Stimulated activated CD8-positive, alpha-beta memory T cell treated with anti-CD3 and anti-CD28 coated beads, Interleukin-2, amount 100 ng/mL, for 1 hour (primary cell): ENCODE measurements around the gene DCAF15.

Source experiments
- DNase-seq, 2 donors: peaks; one replicate each; pipeline ENCODE4 v3.0.0-alpha.2; 2020; ENCODE audit warnings: low read depth in 2 of 2

The DCAF15 gene

DNA sequence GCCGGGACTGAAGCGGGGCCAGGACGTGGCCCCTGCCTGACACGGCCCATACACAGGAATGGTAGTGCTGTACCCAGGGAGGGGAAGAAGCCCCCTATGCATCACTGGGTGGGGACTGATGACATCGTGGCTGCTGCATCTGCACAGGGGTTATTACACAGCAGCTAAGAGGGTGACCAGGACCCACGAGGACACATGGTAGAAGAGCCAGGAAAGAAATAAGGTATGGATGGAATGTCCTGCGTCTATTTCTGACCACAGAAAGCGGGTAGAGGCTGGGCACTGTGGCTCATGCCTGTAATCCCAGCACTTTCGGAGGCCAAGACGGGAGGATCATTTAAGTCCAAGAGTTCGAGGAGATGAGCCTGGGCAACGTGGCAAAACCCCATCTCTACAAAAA lies 24.1 kb downstream of the DCAF15 start:
- DNase-seq: no peak

DNA sequence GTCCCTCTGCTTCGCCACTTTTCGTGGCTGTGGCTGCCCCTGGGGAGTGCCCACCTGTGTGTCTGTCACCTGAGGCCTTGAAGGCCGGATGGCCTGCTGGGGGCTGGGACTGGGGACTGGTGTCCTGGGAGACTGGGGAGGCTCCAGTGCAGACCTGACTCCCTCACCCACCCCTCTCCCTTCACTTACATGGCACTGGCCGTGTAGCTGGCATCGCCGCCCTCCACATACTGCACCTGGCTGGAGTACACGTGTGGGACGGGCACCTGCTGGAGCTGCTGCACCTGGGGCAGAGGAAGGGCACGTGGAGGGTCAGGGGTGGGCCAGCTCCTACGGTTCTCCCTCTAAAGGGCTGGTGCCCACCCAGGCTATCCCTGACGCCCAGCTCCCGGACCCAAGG lies 25.5 kb downstream of the DCAF15 start:
- DNase-seq: no peak

DNA sequence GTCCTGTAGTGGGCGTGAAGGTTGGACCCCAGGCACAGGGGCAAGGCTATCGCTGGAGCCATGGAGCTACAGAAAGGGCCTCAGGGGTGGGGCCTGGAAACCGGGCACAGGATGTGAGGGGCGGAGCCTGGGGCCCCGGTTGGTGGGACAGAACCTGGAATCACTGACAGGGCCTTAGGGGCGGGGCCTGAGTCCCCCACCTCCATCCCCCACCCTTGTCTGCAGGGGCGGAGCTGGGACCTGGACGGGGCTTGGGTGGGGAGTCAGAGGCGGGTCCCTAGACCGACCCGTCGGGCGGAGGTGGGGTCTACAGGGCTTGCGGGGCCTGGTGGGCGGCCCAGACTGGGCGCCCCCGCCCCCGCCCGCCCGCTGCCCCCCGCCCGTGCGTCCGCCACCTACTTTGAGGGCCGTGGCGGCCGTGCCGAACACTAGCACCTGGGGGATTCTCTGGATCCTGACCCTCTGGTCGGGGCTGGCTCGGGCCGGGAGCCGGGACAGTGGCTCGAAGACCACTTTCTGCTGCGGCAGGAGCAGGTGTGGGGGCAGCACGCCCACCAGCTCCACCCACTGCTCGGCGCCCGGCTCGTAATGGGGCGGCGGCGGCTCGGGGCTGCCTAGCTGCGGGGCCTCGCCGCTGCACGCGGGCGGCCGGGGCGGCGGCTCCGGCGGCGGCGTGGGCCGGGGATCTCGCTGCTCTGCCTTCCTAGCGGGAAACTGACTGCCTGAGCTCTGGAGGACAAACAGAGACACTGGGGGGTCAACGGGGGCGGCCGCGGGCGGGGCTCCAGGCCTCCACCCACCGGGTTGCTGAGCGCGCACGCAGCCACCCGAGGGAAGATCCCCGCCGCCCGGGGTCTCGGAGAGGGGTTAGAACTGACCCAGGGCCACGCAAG lies 26.3 kb downstream of the DCAF15 start:
- no peak for DNase-seq

DNA sequence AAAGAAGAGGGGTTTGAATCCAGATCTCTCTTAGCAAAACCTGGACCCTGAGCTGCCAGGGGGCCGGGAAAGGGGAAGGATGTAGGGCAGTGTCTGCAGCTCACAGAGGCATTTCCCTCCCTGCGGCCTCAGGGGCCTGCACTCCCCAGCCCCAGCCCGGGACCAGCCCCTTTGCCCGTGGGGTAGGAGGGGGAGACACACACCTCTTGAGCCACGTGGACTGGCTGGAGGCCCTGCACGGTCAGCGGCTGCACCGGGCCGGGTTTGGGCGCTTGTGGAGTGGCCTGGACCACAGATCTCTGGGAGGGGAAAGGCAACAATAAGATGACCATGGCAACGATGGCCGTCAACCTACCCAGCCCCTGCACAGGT lies 26.9 kb downstream of the DCAF15 start:
- no peak for DNase-seq

DNA sequence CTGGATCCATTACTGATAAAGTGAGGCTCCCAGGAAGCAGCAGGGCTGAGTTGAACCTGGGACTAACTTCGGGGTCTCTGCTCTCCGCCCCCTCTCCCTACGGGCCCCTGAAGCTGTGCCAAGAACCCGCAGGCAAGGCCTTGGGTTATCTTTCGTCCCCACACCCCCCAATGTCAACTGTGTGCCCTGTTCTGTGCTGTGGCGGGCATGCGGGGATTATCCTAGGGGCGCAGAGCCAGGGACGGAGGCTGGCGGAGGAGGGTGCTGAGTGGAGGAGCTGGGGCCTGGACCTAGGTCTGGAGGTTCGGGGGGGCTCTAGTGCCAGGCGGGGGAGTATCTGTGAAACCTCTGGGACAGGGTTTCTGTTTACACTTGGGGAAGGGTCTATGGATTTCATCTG lies 27.4 kb downstream of the DCAF15 start:
- no peak for DNase-seq

DNA sequence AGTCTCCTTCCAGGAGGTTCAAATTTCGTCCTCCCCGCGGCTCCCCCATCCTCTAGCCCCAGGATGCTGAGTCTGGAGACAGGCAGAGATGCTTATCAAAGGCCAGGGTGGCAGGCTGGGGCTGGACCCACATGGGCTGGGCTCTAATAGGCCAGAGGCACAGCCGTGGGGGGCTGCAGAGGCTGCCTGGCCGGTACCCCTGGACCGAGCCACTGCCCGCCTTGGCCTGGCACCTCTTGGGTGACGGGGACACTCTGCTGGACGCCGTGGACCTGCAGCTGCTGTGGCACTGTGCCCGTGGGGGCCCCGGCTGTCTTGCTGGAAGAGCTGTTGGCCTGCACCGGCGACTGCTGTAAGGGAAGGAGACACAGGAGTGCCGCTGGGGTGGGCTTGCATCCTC lies 28.0 kb downstream of the DCAF15 start:
- no peak for DNase-seq

DNA sequence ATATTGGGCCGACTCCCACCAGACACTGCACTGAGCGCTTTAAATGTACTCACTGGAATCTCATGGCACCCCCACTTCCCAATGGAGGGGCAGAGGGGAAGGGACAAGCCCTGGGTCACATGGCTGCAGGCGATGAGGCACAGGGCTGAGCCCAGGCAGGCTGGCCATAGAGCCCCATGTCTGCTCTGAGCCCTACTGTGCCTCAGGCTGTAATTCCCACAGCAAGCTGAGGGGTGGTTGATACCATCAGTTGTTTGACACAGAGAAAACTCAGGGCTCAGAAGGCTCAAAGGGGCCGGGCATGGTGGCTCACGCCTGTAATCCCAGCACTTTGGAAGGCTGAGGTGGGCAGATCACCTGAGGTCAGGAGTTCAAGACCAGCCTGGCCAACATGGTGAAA lies 28.7 kb downstream of the DCAF15 start:
- no peak for DNase-seq

DNA sequence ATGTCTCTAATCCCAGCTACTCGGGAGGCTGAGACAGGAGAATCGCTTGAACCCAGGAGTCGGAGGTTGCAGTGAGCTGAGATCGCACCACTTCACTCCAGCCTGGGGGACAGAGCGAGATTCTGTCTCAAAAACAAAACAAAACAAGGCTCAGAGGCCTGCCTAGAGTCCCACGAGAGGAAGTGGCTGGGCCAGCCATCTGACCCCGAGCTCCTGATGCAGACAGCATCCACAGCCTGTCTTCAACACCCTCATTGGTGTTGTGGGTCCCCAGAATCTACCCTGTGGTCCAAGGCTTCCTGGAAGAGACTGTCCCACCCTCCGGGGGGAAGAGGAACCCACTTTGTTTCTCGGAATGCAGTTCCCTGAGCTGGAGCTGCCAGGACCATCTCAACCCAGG lies 29.2 kb downstream of the DCAF15 start:
- no peak for DNase-seq

DNA sequence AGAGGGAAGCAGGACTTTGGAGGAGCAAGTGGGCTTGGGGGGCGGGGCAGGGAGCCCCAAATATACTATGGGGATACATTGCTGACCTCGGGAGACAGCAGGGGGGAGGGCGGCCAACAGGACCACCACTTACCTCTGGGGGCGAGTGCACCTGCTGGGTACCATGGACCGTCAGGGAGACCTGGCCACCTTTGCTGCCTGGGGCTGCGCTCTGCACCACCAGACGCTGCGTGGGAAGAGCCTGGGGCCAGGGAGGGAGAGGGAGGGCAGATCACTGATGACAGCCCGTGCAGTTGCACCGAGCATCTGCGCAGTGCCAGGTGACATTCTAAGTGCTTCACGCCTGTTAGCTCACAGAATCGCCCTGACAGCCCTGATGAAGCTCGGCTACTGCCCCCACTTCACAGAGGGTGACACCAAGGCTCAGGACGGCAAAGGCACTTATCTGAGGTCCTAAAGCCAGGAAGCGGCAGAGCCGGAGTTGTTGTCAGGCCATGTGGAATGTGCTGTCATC lies 29.7 kb downstream of the DCAF15 start:
- no peak for DNase-seq

DNA sequence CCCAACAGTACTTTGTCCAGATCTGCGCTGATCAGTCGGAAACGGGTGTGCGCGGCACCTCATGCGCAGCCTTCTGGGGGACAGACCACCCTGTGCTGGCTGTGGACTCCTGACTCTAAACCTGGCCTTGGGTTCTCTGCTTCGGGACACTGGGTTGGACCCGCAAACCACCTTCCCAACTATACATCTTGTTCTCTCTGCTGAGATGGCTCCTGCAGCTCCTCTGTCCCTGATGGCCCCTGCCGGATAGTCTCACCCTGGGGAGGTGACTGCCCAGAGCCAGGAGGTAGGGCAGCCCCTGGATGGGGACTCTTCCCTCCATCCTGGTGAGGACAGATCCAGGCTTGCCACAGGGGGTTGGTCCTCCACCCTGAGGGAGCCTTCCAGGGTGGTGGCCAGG lies 30.5 kb downstream of the DCAF15 start:
- DNase-seq: no peak

DNA sequence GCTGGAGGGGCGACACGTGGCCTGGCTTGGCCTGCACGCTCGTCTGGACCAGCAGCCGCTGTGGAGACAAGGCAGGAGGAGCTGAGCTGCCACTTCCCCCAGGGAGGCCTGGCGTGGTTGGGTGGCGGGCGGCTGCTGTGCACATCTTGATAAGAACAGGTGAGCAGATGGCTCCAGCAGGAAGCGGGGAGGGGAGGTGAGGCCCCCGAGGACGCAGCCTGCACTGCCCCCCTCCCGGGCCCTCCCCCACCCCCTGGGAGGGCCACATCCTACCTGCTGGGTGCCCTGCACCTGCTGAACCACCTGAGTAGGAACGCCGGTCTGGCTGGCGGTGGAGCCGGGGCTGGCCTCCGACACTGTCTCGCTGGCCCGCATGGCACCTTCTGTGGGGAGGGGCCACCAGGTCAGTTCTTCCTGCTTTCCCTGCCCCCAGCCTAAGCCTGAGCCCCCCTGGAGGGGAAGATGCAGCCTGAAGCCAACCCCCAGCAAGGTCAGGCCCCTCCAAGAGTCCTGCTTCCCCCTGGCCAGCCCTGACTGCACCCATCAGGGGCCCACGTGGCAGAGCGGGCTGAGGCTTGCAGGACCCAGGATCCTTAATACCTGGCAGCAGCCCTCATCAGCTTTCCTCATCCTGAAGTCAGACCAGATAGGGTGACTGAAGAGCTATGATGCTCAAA lies 31.0 kb downstream of the DCAF15 start:
- DNase-seq: no peak

DNA sequence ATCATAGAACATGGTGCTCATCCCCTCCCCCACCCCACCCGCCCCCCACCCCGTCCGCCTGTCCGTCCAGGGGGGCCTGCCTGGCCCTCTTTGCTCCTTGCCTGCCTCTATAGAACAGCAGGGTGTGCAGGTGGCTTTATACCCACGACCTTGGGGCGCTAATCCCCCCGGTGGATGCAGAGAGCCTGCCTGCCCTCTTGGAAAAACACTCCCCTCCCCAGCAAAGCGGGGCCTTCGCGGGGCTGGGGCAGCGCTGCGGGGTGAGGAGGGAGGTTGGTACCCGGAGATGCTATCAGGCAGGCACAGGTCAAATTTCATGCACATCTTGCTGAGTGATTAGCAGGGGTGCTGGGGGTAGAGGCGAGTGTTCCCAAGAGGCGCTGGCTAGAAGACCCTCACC lies 31.9 kb downstream of the DCAF15 start:
- DNase-seq: no peak

DNA sequence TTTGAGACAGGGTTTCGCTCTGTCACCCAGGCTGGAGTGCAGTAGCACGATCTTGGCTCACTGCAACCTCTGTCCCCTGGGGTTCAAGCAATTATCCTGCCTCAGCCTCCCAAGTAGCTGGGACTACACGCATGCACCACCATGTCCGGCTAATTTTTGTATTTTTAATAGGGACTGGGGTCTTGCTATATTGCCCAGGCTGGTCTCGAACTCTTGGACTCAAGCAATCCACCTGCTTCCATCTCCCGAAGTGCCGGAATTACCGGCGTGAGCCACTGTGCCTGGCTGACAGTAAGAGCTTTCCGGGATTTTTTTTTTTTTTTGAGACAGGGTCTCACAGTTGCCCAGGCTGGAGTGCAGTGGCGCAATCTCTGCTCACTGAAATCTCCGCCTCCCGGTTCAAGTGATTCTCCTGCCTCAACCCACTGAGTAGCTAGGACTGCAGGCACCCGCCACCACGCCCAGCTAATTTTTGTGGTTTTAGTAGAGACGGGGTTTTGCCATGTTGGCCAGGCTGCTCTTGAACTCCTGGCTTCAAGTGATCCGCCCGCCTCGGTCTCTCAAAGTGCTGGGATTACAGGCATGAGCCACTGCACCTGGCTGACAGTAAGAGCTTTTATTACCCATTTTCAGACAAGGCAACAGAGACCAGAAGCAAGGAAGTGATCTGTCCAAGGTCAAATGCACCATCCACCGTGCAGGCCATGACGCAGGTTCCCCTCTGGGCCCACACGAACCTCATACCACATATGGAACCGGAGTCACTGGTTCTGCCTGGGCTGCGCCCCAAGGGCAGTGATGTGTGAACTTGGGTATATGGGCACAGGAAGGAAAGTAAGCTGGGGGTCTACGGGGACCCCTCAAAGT lies 32.8 kb downstream of the DCAF15 start:
- DNase-seq: no peak

DNA sequence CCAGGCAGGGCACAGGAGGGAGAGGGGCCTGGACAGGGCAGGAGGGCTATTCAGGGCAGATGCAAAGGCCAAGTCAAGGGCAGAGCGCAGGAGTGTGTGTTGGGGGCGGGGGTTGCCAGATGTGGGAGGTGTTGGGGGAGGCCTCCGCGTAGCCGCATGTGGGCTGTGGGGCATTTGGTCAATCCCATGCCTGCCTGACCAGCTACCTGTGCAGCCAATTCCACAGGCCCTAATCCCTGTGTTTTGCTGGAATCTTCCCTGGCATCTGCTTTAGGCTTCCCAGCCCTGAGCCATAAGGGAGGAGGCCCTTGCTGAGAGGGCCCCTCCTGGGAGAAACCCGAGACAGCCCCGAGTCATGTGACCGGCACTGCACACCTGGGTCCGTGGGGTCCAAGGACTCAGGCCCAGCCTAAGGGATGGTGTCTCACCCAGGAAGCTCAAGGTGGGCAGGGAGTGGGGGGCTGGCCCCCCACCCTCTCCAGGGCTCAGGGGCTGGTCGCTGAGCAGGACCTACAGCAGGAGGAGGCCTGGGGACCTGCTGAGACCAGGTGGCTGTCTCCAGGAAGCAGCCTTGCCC lies 33.5 kb downstream of the DCAF15 start:
- no peak for DNase-seq

DNA sequence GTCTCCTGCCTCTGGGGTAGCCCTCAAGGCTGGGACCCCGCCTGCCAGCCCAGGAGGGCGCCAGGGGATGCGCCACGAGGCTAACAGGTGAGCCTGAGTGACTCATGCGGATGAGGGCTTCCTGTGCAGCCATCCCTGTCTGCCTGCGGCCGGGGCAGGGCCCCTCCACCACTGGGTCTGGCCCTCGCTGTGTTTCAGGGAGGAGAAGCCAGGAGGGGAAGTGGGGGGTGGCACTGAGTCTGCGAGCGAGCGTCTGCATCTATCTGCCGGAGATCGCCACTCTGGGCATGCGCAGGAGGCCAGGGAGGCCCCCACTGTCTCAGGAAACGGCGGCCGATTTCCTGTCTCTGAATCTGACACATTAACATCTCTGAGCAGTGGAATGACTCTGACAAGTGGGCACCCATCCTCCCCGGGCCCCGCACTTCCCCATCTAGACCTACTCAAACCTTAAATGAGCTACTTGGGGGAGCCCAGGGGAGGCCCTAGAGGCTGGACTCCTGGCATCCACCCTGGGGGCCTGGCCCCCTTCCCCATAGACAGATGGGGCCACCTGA lies 34.1 kb downstream of the DCAF15 start:
- DNase-seq: peak; percentile 98 to 99

DNA sequence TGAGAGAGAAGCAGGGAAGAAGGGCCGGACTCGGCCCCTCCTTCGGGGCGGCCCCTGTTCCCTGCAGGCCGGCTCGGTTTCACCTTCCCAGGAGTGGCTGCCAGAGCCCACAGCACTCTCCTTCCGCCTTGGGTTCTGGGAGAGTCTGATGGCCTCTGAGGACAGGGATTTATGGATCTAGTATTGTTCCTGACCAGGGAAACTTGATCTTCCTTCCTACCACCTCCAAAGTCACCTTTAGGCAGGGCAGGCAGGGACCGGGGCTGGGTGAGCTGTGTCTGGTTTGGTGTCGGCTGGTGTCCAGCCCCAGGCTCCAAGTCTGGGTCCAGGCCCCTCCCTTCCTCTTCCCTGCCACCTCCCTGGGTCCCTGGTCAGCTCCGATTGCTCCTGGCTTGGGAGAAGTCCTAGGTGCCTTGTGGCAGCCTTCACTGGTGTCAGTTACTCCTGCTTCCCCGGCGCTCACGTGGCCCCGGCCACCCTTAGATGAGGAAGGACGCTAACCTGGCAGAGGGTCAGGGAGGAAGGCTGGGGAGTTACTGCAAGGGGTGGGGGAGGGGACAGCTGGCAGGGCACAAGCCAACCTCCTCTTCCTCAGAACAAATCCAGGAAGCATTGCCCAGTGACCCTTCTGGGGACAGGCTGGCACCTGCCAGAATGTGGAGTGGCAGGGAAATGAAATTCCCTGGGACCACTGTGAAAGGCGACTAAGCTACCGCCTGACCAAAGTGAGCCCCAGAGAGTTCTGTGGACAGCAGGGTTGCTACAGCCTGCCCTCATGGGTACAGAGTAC lies 35.0 kb downstream of the DCAF15 start:
- DNase-seq: no peak

DNA sequence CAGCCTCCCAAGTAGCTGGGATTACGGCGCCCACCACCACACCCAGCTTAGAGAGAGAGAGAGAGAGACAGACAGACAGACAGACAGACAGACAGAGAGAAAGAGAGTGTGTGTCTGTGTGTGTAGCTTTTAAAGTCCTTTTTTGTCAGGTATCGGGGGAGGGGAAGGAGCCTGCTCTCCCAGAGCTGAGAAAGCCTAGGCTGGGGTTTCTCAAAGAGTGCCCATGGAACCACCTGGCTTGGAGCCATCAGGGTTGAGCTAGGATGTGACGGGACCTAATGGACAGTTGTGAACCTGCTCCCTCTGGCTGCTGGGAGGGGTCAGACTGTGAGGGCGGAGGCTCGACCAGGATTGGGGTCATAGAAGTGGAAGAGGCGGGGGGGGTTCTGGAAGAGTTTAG lies 37.2 kb downstream of the DCAF15 start:
- DNase-seq: no peak

DNA sequence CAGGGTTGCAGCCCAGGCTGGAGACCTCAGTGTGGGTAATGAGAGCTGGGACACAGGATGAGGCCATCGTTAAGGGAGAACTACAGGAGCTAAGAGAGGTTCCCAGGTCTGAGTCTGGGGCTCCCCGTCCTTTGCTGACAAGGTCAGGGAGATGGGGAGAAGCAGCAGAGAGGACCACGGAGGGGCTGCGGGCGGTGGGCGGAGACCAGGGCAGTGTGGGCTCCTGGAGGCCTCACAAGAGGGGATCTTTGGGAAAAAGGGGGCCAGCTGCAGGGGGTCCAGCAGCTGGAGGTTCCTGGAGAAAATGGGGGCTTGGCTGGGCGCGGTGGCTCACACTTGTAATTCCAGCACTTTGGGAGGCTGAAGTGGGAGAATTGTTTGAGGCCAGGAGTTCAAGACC lies 37.8 kb downstream of the DCAF15 start:
- DNase-seq: no peak

DNA sequence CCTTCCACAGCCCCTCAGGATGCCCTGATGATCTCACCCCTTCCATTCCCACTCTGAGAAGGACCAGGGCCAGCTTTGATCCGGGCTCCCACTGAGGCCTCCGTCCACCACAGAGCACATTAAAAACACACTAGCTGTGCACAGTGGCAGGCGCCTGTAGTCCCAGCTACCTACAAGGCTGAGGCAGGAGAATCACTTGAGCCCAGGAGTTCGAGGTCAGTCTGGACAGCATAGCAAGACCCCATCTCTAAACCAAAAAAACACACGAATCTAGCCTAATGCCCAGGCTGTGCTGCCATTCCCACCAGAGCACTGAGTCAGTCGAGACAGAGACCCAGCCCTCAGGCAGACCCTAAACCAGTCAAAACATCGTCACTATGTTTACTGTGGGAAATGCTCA lies 39.7 kb downstream of the DCAF15 start:
- DNase-seq: no peak

DNA sequence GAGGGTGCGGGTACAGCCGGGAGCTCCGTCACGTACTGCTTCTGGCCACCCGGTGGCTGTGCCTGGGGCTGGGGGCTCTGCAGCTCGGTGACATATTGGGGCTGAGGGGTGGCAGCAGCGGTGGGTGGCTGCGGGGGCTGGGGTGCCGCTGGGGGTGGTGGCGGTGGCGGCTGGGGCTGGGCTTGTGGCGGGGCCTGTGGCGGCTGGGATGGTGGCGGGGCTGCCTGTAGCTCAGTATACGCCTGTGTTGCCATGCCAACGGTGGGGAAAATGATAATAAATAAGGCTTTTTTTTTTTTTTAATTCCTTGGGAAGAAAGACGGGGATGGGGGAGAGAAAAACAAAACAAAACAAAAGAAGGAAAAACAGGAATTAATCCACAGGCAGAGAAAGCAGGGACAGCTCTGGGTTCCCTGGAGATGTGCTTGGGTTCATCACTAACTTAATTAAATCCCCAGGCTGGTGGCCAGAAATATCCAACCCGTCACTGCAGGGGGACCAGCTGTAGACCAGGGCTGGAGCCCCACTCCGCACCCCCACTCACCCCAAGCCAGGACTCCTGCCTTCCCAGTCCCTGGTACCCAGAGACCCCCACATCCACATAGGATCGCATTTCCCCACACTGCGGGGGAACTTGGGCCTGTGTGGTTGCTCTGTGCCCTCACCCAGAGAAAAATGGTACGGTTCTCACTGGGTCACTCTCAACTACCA lies 41.4 kb downstream of the DCAF15 start:
- no peak for DNase-seq
